ENCODE measurements around the gene CARNS1.

Gene CARNS1

GRCh38 chr11:67409261-67409666, 6.2 kb upstream of the CARNS1 start:
- H3K4me3 ChIP-seq (ENCODE audit: low read depth, low read length) = no peak overlapping the region

DNA sequence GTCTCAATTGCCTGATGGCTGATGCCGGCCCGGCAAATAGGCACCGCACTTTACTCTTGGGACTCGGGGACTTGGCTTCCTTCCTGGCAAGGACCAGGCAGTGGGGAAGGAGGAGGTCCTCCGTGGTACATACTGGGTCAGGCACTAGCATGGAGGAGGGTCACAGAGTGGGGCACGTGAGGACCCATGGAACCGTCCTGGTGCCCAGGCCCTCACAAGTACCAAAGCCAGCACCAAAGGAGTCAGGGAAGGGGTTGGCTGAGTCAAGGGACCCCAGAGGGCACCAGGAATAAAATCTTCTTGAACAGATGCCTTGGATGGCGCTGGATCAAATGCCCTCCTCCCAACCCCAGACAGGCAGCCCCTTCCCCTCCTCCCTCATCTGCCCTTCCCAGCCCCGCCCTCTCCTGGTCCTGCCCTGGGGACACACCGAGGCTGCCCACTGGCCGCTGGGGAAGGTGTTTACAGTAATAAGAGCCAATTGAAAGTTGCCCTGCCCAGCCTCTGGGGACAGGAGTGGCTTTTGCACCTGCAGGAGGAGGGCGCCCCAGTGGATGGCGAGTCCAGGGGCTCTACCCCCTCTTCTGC, 5.6 kb upstream of the CARNS1 start:
- H3K4me3 ChIP-seq (ENCODE audit: low read depth, low read length) = no peak overlapping the region

DNA sequence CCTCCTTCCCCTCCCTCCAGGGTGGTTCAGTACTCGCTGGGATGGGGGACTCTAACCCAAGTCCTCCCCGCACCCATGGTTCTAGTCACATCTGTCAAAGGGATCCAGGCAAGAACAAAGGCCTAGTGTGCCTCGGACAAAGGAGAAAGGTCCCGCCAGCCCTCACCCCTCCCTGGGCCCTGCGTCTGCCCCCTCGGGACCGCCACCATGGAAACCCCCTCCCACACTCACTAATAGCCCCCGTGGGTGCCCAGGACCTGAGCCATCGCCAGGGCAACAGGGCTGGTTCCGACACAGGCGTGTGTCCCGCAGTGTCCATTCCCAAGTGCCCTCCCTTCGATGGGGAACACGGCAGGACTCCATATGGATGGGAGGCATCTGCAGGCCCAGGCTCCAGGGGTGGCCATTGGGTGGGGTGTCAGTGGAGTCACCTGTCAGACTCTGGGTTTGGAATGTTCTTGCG, 5.1 kb upstream of the CARNS1 start:
- no peak overlapping the region for H3K4me3 ChIP-seq (ENCODE audit: low read depth, low read length)

DNA sequence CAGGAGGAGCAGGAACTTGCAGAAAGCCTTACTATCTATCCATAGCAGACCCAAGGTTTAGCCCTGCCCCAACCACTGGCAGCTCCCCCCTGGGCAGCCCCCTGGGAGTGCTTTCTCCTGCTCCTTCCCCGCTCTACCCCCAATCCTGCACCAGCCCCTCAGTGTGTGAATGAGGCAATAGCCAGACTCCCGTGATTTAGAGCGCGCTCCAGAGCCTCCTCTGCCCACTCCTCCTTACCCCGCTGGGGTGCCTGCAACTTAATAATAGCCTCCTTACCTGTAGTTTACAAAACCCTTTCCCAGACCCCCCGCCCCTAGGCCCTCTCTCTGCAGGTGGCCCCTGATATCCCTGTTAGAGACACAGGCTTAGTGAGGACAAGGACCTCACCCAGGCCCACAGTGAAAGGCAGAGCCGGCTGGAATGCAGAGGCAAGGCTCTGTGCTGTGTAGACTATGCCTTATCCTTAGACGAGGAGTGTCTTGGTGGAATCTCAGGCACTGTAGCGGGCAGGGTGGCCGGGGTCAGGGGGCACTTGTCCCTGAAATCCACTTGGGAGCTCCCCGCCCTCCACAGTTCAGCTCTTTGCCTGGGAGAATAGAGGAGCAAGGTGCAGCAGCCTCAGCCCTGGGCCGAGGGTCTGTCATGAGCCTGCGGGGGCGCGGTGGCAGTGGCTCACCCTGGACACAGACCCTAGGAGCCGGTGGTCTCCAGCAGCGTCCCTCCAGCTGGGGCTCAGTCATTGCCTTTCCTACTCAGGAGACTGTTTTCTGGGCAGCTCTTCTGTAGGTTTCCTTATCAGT, 4.3 kb upstream of the CARNS1 start:
- no peak overlapping the region for H3K4me3 ChIP-seq (ENCODE audit: low read depth, low read length)

GRCh38 chr11:67411785-67412152, 3.7 kb upstream of the CARNS1 start:
- no peak overlapping the region for H3K4me3 ChIP-seq (ENCODE audit: low read depth, low read length)

GRCh38 chr11:67412495-67413179, 2.8 kb upstream of the CARNS1 start:
- H3K4me3 ChIP-seq (ENCODE audit: low read depth, low read length) = no peak overlapping the region

GRCh38 chr11:67413266-67413849, 2.1 kb upstream of the CARNS1 start:
- no peak overlapping the region for H3K4me3 ChIP-seq (ENCODE audit: low read depth, low read length)

- H3K4me3 ChIP-seq (ENCODE audit: low read depth, low read length) = no peak overlapping the region
Measured at GRCh38 chr11:67416416-67417335, 1.2 kb downstream of the CARNS1 start.

GRCh38 chr11:67417425-67417824, 1.9 kb downstream of the CARNS1 start:
- no peak overlapping the region for H3K4me3 ChIP-seq (ENCODE audit: low read depth, low read length)

DNA sequence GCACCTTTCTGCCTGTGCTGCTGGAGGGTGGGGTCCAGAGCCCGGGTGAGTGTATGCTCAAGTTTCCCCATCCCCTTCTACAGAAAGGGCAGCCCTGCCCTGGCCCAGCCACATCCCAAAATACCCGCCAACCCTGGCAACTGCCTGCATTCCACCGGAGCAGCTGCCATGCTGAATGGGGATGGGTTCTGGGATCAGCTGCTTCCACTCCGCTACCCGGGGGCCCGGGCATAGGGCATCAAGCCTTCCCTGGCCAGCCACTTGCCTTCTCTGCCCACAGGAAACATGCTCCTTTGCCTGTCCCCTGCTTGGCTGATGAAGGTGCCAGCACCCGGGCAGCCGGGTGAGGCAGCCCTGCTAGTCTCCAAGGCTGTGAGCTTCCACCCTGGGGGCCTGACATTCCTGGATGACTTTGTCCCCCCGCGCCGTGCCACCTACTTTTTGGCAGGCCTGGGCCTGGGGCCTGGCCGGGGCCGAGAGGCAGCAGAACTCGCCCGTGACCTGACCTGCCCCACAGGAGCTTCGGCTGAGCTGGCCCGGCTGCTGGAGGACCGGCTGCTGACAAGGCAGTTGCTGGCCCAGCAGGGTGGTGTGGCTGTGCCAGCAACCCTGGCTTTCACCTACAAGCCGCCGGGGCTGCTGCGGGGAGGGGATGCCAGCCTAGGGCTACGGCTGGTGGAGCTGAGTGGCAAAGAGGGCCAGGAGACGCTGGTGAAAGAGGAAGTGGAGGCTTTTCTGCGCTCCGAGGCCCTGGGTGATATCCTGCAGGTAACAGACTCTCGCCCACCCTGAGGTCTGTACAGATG, 3.2 kb downstream of the CARNS1 start:
- no peak overlapping the region for H3K4me3 ChIP-seq (ENCODE audit: low read depth, low read length)

DNA sequence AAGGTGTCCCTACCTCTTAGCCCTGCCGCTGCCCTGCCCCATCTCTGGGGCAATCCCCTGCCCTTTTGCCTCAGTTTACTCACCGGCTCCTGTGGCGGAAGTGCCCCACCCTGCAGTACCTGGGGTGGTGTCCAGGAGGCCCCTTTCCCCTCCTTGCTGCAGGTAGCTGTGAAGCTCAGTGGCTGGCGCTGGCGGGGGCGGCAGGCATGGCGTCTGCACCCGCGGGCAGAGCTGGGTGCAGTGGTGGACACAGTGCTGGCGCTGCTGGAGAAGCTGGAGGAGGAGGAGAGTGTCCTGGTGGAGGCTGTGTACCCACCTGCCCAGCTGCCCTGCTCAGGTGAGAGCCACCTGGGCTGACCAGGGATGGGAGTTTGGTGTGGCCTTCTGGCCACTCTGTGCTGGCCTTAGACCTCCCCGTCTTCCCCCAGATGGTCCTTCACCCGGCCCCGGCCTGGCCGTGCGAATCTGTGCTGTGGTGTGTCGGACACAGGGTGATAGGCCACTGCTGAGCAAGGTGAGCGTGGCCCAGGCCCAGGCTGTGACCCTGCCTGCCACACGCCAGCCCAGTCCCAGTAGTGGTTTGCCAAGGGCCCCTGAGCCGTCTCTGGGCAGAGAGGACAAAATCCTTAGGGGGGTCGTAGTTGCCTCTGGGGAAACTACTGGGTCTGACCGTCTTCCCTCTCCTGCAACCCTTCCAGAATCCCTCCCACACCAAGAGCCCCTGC, 4.0 kb downstream of the CARNS1 start:
- no peak overlapping the region for H3K4me3 ChIP-seq (ENCODE audit: low read depth, low read length)

- H3K4me3 ChIP-seq (ENCODE audit: low read depth, low read length) = peak overlapping the region; percentile 50
Measured at GRCh38 chr11:67420147-67420645, 4.7 kb downstream of the CARNS1 start.

DNA sequence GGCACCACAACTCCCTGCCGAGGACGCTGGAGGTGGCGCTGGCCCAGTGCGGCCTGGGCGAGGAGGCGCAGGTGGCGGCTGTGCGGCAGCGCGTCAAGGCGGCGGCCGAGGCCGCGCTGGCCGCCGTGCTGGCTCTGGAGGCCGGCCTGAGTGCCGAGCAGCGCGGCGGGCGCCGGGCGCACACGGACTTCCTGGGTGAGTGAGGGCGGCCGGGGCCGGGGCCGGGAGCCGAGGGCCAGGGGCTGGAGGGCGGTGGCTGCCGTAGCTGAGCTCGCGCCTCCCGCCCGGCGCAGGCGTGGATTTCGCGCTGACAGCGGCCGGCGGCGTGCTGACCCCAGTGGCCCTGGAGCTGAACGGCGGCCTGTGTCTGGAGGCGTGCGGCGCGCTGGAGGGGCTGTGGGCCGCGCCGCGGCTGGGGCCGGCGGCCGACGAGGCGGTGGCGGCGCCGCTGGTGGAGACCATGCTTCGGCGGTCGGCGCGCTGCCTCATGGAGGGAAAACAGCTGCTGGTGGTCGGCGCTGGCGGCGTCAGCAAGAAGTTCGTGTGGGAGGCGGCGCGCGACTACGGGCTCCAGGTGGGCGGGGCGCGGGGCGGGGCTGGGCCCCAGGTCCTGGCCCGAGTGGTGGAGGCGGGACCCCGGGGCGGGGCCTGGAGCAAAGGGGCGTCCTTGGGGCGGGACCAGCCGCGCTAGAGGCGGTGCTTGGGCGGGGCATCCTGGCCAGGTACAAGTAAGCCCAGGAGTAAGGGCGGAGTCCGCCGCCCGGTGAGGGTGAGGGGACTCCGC, 5.4 kb downstream of the CARNS1 start:
- H3K4me3 ChIP-seq (ENCODE audit: low read depth, low read length) = peak overlapping the region; percentile 50

DNA sequence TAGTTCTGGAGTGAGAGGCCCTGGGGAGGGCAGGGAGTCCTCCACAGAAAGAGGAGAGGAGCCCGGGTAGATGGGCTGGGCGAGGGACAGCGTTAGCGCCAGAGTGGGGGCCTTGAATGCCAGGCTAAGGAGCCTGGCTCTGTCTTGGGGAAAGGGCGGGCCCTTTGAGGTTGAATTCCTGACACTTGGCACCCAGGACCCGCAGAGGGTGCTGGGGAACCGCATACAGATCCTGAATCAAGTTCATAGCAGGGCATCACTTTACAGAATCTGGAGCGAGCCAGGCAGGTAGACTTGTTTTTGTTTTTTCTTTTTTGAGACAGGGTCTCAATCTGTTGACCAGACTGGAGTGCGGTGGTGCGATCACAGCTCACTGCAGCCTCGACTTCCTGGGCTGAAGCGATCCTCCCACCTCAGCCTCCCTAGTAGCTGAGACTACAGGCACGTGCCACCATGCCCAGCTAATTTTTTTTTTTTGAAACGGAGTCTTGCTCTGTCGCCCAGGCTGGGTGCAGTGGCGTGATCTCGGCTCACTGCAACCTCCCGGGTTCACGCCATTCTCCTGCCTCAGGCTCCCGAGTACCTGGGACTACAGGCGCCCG, 6.1 kb downstream of the CARNS1 start:
- no peak overlapping the region for H3K4me3 ChIP-seq (ENCODE audit: low read depth, low read length)

DNA sequence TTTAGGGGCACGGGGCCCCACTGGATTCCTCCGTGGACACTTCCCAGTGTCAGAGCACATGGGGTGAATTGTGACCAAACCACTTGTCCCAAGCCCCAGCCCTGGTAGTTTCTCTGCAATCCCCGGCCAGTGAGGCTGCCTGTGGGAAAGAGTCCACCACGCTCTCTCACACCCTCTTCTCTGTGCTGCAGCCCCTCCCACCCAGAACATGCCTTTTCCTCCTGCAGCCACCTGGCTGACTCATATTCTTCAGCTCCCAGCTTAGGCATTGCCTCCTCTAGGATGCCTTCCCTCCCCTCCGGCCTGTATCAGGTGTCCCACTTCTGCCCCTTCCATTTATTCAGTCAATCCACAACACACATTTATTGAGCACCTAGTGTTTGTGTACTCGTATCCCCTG, 7.4 kb downstream of the CARNS1 start:
- no peak overlapping the region for H3K4me3 ChIP-seq (ENCODE audit: low read depth, low read length)

DNA sequence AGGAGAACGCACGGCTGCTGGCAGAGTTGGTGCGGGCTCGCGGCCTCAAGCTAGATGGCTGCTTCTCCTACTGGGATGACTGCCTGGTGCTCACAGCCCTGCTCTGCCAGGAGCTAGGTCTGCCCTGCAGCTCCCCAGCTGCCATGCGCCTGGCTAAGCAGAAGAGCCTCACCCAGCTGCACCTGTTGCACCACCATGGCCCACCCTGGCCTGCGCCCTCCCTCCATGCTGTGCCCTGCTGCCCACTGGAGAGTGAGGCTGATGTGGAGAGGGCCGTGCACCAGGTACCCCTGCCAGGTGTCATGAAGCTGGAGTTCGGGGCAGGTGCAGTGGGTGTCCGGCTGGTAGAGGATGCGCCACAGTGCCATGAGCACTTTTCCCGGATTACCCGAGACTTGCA, 8.0 kb downstream of the CARNS1 start:
- no peak overlapping the region for H3K4me3 ChIP-seq (ENCODE audit: low read depth, low read length)

DNA sequence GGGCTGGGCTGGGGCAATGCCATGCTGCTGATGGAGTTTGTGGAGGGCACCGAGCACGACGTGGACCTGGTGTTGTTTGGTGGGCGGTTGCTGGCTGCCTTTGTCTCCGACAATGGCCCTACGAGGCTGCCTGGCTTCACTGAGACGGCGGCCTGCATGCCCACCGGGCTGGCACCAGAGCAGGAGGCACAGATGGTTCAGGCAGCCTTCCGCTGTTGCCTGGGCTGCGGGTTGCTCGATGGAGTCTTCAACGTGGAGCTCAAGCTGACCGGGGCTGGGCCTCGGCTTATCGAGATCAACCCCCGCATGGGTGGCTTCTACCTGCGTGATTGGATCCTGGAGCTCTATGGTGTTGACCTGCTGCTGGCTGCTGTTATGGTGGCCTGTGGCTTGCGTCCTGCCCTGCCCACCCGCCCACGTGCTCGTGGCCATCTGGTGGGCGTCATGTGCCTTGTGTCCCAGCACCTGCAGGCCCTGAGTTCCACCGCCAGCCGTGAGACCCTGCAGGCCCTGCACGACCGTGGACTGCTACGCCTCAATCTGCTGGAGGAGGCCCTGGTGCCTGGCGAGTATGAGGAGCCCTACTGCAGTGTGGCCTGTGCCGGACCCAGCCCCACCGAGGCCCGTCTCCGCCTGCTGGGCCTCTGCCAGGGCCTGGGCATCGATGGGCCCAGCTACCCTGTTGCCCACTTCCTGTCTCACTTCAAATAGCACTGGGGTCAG, 8.6 kb downstream of the CARNS1 start:
- H3K4me3 ChIP-seq (ENCODE audit: low read depth, low read length) = no peak overlapping the region

Measured in iPS-11a (cell line).